ENCODE measurements around the gene REN.

Gene REN

GRCh38 chr1:204149107-204149506, 17.0 kb downstream of the REN start:
- no peaks in the 10 kb centered on the region for H3K9me3 ChIP-seq
- H3K4me1 ChIP-seq: peaks cover 5 to 42% (median 20%) of the 10 kb centered on the region in 4 donors
- DNase-seq: no peak
- no peak for TF ChIP-seq CTCF (IDR thresholded peaks at IDR 0.05)
- intact Hi-C loops (cut with DNase I; ENCODE audit: low total_unique reads): no loop called here
- H3K27me3 ChIP-seq: no peaks in the 10 kb centered on the region
- H3K36me3 ChIP-seq: peaks cover 0 to 31% (median 0%) of the 10 kb centered on the region in 3 donors
- peak overlapping the region in 1 of 2 donors; percentile 97 for H3K27ac ChIP-seq
- H3K4me3 ChIP-seq: no peak overlapping the region

GRCh38 chr1:204147406-204148383, 18.4 kb downstream of the REN start:
- Histone ChIP-seq H3K4me3 (no peak overlapping the region), H3K36me3 (peaks cover 2 to 37% (median 11%) of the 10 kb centered on the region in 3 donors), H3K4me1 (peaks cover 5 to 40% (median 17%) of the 10 kb centered on the region in 4 donors), H3K27ac (no peak overlapping the region), H3K9me3 (no peaks in the 10 kb centered on the region), H3K27me3 (no peaks in the 10 kb centered on the region)
- no peak for DNase-seq
- TF ChIP-seq CTCF (IDR thresholded peaks at IDR 0.05): no peak
- intact Hi-C loops (cut with DNase I; ENCODE audit: low total_unique reads): no loop called here

DNA sequence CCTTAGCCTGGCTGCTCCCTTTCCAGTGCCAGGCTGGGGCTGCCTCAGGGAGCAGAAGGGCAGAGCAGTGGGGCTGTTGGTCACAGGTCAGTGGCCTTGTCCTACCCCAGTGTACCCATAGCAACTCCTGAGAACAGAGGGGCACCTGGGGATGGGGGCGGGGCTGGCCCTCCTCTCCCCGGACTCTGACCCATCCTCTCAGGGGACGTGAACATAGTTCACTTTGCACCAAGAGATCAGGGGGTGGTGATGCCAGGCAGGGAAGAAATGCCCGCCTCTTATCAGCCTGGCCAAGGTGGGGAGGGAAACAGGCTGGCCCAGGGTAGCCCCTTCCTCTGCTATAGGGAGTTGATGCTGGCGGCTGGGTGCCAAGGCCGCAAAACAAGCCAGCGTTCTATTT, 19.2 kb downstream of the REN start:
- H3K9me3 ChIP-seq: no peaks in the 10 kb centered on the region
- no peaks in the 10 kb centered on the region for H3K27me3 ChIP-seq
- no peak overlapping the region for H3K27ac ChIP-seq
- peaks cover 10 to 44% (median 14%) of the 10 kb centered on the region in 3 donors for H3K36me3 ChIP-seq
- no peak for TF ChIP-seq CTCF (IDR thresholded peaks at IDR 0.05)
- peaks cover 0 to 33% (median 13%) of the 10 kb centered on the region in 4 donors for H3K4me1 ChIP-seq
- DNase-seq: no peak
- intact Hi-C loops (cut with DNase I; ENCODE audit: low total_unique reads): no loop called here
- no peak overlapping the region for H3K4me3 ChIP-seq

DNA sequence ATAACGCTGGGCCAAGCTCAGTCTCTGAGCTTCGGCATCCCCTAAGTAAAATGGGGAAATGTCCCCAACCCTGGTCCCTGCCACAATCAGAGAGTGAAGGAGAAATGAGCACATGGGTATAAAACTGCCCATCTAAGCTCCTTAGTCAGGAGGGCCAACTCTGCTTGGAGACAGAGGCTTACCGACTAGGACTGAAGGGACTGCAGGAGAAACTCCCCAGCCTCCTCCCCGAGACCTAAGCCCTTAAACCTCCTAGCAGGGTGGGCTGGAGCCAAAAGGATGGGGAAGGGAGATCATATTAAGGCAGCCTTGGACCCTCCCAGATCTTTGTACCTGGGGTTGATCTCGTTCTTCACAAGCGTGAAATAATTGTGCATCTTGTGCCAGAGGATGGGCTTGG, 19.8 kb downstream of the REN start:
- Histone ChIP-seq H3K27me3 (no peaks in the 10 kb centered on the region), H3K27ac (no peak overlapping the region), H3K36me3 (peaks cover 12 to 51% (median 14%) of the 10 kb centered on the region in 3 donors), H3K4me3 (no peak overlapping the region), H3K4me1 (peaks cover 0 to 32% (median 13%) of the 10 kb centered on the region in 4 donors), H3K9me3 (no peaks in the 10 kb centered on the region)
- intact Hi-C loops (cut with DNase I; ENCODE audit: low total_unique reads): no loop called here
- TF ChIP-seq CTCF (IDR thresholded peaks at IDR 0.05): no peak
- no peak for DNase-seq

DNA sequence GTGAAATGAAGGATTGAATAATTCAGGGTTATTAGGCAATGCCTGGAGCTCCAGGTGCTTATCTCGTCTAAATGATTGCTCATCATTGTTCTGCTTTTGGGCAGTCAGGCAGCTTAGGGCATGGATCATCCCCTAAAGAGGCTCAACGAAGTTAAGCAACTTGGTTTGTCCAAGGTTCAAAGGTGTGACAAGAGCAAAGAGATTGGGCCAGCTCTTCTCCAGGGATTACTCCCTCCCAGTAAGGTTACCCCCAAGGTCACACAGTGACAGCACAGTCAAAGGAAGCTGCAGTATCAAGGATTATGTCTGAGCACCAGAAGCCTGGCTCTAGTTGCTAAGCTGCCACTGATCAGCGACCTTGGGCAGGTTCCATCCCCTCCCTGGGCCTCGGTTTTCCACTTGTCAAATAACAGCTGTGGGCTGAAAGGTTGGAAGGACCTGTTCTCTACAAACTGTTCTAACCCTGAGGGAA, 21.1 kb downstream of the REN start:
- peaks cover 23 to 63% (median 26%) of the 10 kb centered on the region in 3 donors for H3K36me3 ChIP-seq
- DNase-seq: no peak
- peaks cover 0 to 20% (median 8%) of the 10 kb centered on the region in 4 donors for H3K4me1 ChIP-seq
- no peak overlapping the region for H3K4me3 ChIP-seq
- TF ChIP-seq CTCF (IDR thresholded peaks at IDR 0.05): no peak
- no peaks in the 10 kb centered on the region for H3K9me3 ChIP-seq
- intact Hi-C loops (cut with DNase I; ENCODE audit: low total_unique reads): no loop called here
- H3K27me3 ChIP-seq: no peaks in the 10 kb centered on the region
- H3K27ac ChIP-seq: no peak overlapping the region
